ENCODE data around the gene ENOPH1. TPM values are rescaled to one million over a fixed set of nuclear protein-coding genes. Genes with fewer than 3 reads are reported as not detected.

The ENOPH1 gene
- polyA plus RNA-seq, 1 donor (not counting 4 experiments of a cell fraction or from before 2014, with no cell fraction given) = 29.4 TPM

- Histone ChIP-seq H3K79me2 (ENCODE audit: control insufficient read depth, insufficient read depth, low read length) (no peaks in the 10 kb centered on the region), H3K27ac (ENCODE audit: control insufficient read depth, insufficient read depth, low read length) (no peak overlapping the region), H3K4me3 (ENCODE audit: control insufficient read depth in 2 of 3, extremely low read depth in 1 of 3, insufficient read depth in 2 of 3, low read depth in 1 of 3, low read length in 3 of 3) (no peak overlapping the region), H3K27me3 (ENCODE audit: control insufficient read depth, extremely low read depth, insufficient read depth, low read length) (no peaks in the 10 kb centered on the region), H2AFZ (ENCODE audit: control insufficient read depth, low read length) (no peak overlapping the region), H4K20me1 (ENCODE audit: control insufficient read depth, extremely low read depth, insufficient read depth, low read length) (no peaks in the 10 kb centered on the region), H3K4me2 (ENCODE audit: control insufficient read depth, extremely low read depth, insufficient read depth, low read depth, low read length) (no peak overlapping the region), H3K9me3 (ENCODE audit: control insufficient read depth, low read depth, low read length) (no peaks in the 10 kb centered on the region), H3K9ac (ENCODE audit: control insufficient read depth, extremely low read depth, insufficient read depth, low read length) (no peak overlapping the region), H3K9me1 (ENCODE audit: control insufficient read depth, extremely low read depth, insufficient read depth, low read length) (no peaks in the 10 kb centered on the region), H3K4me1 (ENCODE audit: control insufficient read depth, extremely low read depth, insufficient read depth, low read length) (no peaks in the 10 kb centered on the region), H3K36me3 (ENCODE audit: control insufficient read depth in 2 of 2, extremely low read depth in 1 of 2, insufficient read depth in 2 of 2, low read length in 2 of 2) (no peaks in the 10 kb centered on the region)
- DNase-seq (ENCODE audit: low read depth, low spot score) (no peak), FAIRE-seq (no peak)
- dilution Hi-C loops (cut with MboI; ENCODE audit: extremely low pct_ligation_motif_present, low sequenced_read_pairs) = no loop called here
- TF ChIP-seq CTCF (optimal IDR thresholded peaks at IDR 0.05 in 1 of 3, IDR thresholded peaks at IDR 0.05 in 1 of 3, conservative IDR thresholded peaks at IDR 0.05 in 1 of 3; ENCODE audit: extremely low read depth in 1 of 3, insufficient read depth in 2 of 3, low read length in 3 of 3) (no peak), EZH2 (IDR thresholded peaks at IDR 0.05; ENCODE audit: low read length) (no peak)
These were observed 70.2 kb downstream of the ENOPH1 start for GRCh38 chr4:82500435-82501153.

- DNase-seq (ENCODE audit: low read depth, low spot score) (no peak), FAIRE-seq (no peak)
- H2AFZ ChIP-seq (ENCODE audit: control insufficient read depth, low read length) = no peak overlapping the region
- no peaks in the 10 kb centered on the region for H3K27me3 ChIP-seq (ENCODE audit: control insufficient read depth, extremely low read depth, insufficient read depth, low read length)
- H3K4me2 ChIP-seq (ENCODE audit: control insufficient read depth, extremely low read depth, insufficient read depth, low read depth, low read length) = no peak overlapping the region
- no peaks in the 10 kb centered on the region for H3K9me3 ChIP-seq (ENCODE audit: control insufficient read depth, low read depth, low read length)
- H3K27ac ChIP-seq (ENCODE audit: control insufficient read depth, insufficient read depth, low read length) = no peak overlapping the region
- no peaks in the 10 kb centered on the region for H3K4me1 ChIP-seq (ENCODE audit: control insufficient read depth, extremely low read depth, insufficient read depth, low read length)
- TF ChIP-seq EZH2 (IDR thresholded peaks at IDR 0.05; ENCODE audit: low read length) (no peak), CTCF (optimal IDR thresholded peaks at IDR 0.05 in 1 of 3, IDR thresholded peaks at IDR 0.05 in 1 of 3, conservative IDR thresholded peaks at IDR 0.05 in 1 of 3; ENCODE audit: extremely low read depth in 1 of 3, insufficient read depth in 2 of 3, low read length in 3 of 3) (no peak)
- no peaks in the 10 kb centered on the region for H3K36me3 ChIP-seq (ENCODE audit: control insufficient read depth in 2 of 2, extremely low read depth in 1 of 2, insufficient read depth in 2 of 2, low read length in 2 of 2)
- H3K79me2 ChIP-seq (ENCODE audit: control insufficient read depth, insufficient read depth, low read length) = no peaks in the 10 kb centered on the region
- H4K20me1 ChIP-seq (ENCODE audit: control insufficient read depth, extremely low read depth, insufficient read depth, low read length) = no peaks in the 10 kb centered on the region
- no peak overlapping the region for H3K4me3 ChIP-seq (ENCODE audit: control insufficient read depth in 2 of 3, extremely low read depth in 1 of 3, insufficient read depth in 2 of 3, low read depth in 1 of 3, low read length in 3 of 3)
- H3K9ac ChIP-seq (ENCODE audit: control insufficient read depth, extremely low read depth, insufficient read depth, low read length) = no peak overlapping the region
- dilution Hi-C loops (cut with MboI; ENCODE audit: extremely low pct_ligation_motif_present, low sequenced_read_pairs) = no loop called here
- no peaks in the 10 kb centered on the region for H3K9me1 ChIP-seq (ENCODE audit: control insufficient read depth, extremely low read depth, insufficient read depth, low read length)
These were observed 70.7 kb downstream of the ENOPH1 start for GRCh38 chr4:82501154-82501442.
